GM20431 (cell line): ENCODE results near the gene CDS2.

Source experiments
- in situ Hi-C: fragments of 300-500 bp; cut with MseI, MboI; formaldehyde crosslinking; loops from one replicate; pipeline ENCODE4 v1.15.0; 2020; ENCODE audit warnings: low sequenced_read_pairs; ENCODE audit not compliant: unreplicated experiment

The CDS2 gene

GRCh38 chr20:5172167-5172601 lies 45.4 kb downstream of the CDS2 start:
- in situ Hi-C loops, result no loop called here

- in situ Hi-C loops, result no loop called here
Observed at GRCh38 chr20:5172903-5173463, 46.2 kb downstream of the CDS2 start.

GRCh38 chr20:5173751-5174150 lies 46.9 kb downstream of the CDS2 start:
- in situ Hi-C loops, result no loop called here

- in situ Hi-C loops, result no loop called here
Observed at GRCh38 chr20:5177071-5177470, 50.3 kb downstream of the CDS2 start.

- in situ Hi-C loops, result no loop called here
Observed at GRCh38 chr20:5178046-5178445, 51.2 kb downstream of the CDS2 start.

- in situ Hi-C loops, result no loop called here
Observed at GRCh38 chr20:5180421-5180820, 53.6 kb downstream of the CDS2 start.

GRCh38 chr20:5180933-5181332 lies 54.1 kb downstream of the CDS2 start:
- in situ Hi-C loops, result no loop called here

- in situ Hi-C loops, result no loop called here
Observed at GRCh38 chr20:5181492-5181891, 54.7 kb downstream of the CDS2 start.

- in situ Hi-C loops, result no loop called here
Observed at GRCh38 chr20:5181958-5182357, 55.1 kb downstream of the CDS2 start.

- in situ Hi-C loops, result no loop called here
Observed at GRCh38 chr20:5182615-5183254, 55.9 kb downstream of the CDS2 start.

- in situ Hi-C loops, result no loop called here
Observed at GRCh38 chr20:5183731-5184474, 57.1 kb downstream of the CDS2 start.

- in situ Hi-C loops, result no loop called here
Observed at GRCh38 chr20:5184684-5185083, 57.9 kb downstream of the CDS2 start.

- in situ Hi-C loops, result no loop called here
Observed at GRCh38 chr20:5187122-5187521, 60.3 kb downstream of the CDS2 start.

GRCh38 chr20:5188736-5189135 lies 61.9 kb downstream of the CDS2 start:
- in situ Hi-C loops, result no loop called here

GRCh38 chr20:5189917-5190316 lies 63.1 kb downstream of the CDS2 start:
- in situ Hi-C loops, result loop anchor here (10.0 kb wide), 1 partner anchor 65 kb away; the partner anchor contains the start of gene CDS2

GRCh38 chr20:5190444-5190843 lies 63.6 kb downstream of the CDS2 start:
- in situ Hi-C loops, result loop anchor here (10.0 kb wide), 1 partner anchor 66 kb away; the partner anchor contains the start of gene CDS2

- in situ Hi-C loops, result loop anchor here (10.0 kb wide), 1 partner anchor 67 kb away; the partner anchor contains the start of gene CDS2
Observed at GRCh38 chr20:5191829-5192569, 65.2 kb downstream of the CDS2 start.

GRCh38 chr20:5192570-5193431 lies 66.0 kb downstream of the CDS2 start:
- in situ Hi-C loops, result loop anchor here (10.0 kb wide), 1 partner anchor 68 kb away; the partner anchor contains the start of gene CDS2

- in situ Hi-C loops, result loop anchor here (10.0 kb wide), 1 partner anchor 71 kb away; the partner anchor contains the start of gene CDS2
Observed at GRCh38 chr20:5195655-5196054, 68.8 kb downstream of the CDS2 start.
